MM.1S (cell line): ENCODE measurements around the gene FRMD4B.

Experiments
- CTCF ChIP-seq: fragments of 300-600 bp; sonication (generic); IDR thresholded peaks from 2 replicates; pipeline ENCODE4 v1.5.1; 2016; ENCODE audit warnings: antibody characterized with exemption, low read length, mixed read lengths
- EZH2phosphoT487 ChIP-seq: fragments of 300-600 bp; sonication (generic); IDR thresholded peaks from 2 replicates; pipeline ENCODE4 v1.6.1; 2018; ENCODE audit warnings: antibody characterized with exemption, low read length

- TF ChIP-seq CTCF (no peak), EZH2phosphoT487 (no peak)
These were observed 57.0 kb downstream of the FRMD4B start for GRCh38 chr3:69328963-69329302.
